IMR-90 (cell line): ENCODE data around the gene NLGN3. TPM values are rescaled to one million over a fixed set of nuclear protein-coding genes. Genes with fewer than 3 reads are reported as not detected.

Source experiments
- ATAC-seq: fragments of 200-7000 bp; cut with Tn5 transposase; 2 replicates; pipeline ENCODE4 v1.9.1; 2020; ENCODE audit warnings: low read depth, mild to moderate bottlenecking, moderate library complexity
- BruUV-seq: library from RNA; stranded (reverse); fragments of 400-500 nt; replicated peaks from 2 replicates; lab custom pipeline; 2021; lab: Mats Ljungman, UMichigan
- CTCF ChIA-PET: fragments of 300-600 bp; formaldehyde crosslinking; extraction: SDS; loops from one replicate; lab custom pipeline; 2021; ENCODE audit warnings: antibody characterized with exemption; lab: Yijun Ruan, JAX
- POLR2A ChIA-PET: fragments of 300-600 bp; sonication (Branson Sonifier 250); formaldehyde crosslinking; loops from one replicate; lab custom pipeline; 2022; ENCODE audit warnings: antibody characterized with exemption; ENCODE audit not compliant: unreplicated experiment; lab: Charles Lee
- DNase-seq: peaks from one replicate; pipeline ENCODE4 v3.0.0; 2013
- H2AFZ ChIP-seq: replicated peaks from 2 replicates; pipeline ENCODE3; 2013; ENCODE audit warnings: low read length, mild to moderate bottlenecking; ENCODE audit not compliant: poor library complexity
- H2AK5ac ChIP-seq: 2 replicates; pipeline ENCODE4 v1.6.1; 2013; ENCODE audit warnings: low read depth, low read length, inconsistent platforms
- H2AK9ac ChIP-seq: replicated peaks from 2 replicates; pipeline ENCODE3; 2013; ENCODE audit warnings: mild to moderate bottlenecking, low read depth, low read length, moderate library complexity; ENCODE audit not compliant: poor library complexity
- H2BK120ac ChIP-seq: 2 replicates; pipeline ENCODE4 v1.6.1; 2013; ENCODE audit warnings: low read depth, low read length, inconsistent platforms
- H2BK15ac ChIP-seq: 3 replicates; pipeline ENCODE4 v1.6.1; 2013; ENCODE audit warnings: low read depth, low read length, inconsistent platforms
- H2BK20ac ChIP-seq: 2 replicates; pipeline ENCODE4 v1.6.1; 2013; ENCODE audit warnings: low read depth, mild to moderate bottlenecking, inconsistent platforms, low read length, moderate library complexity
- H2BK5ac ChIP-seq: 2 replicates; pipeline ENCODE4 v1.6.1; 2013; ENCODE audit warnings: mild to moderate bottlenecking, low read depth, low read length, inconsistent platforms; ENCODE audit not compliant: poor library complexity, severe bottlenecking
- H3K14ac ChIP-seq: replicated peaks from 2 replicates; pipeline ENCODE4 v1.6.1; 2013; ENCODE audit warnings: low read depth, low read length, inconsistent platforms
- H3K18ac ChIP-seq: 2 replicates; pipeline ENCODE4 v1.6.1; 2013; ENCODE audit warnings: low read depth, low read length, control low read depth
- H3K23ac ChIP-seq: 2 replicates; pipeline ENCODE4 v1.6.1; 2013; ENCODE audit warnings: low read depth, low read length, inconsistent platforms
- H3K27ac ChIP-seq: 2 replicates; pipeline ENCODE4 v1.5.1; 2013; ENCODE audit warnings: mild to moderate bottlenecking, control low read depth, low read length; ENCODE audit not compliant: insufficient read depth
- H3K27me3 ChIP-seq: 2 replicates; pipeline ENCODE4 v1.6.1; 2013; ENCODE audit warnings: low read length; ENCODE audit not compliant: control insufficient read depth, insufficient read depth
- H3K36me3 ChIP-seq: 2 replicates; pipeline ENCODE4 v1.6.1; 2013; ENCODE audit warnings: low read length, mixed read lengths; ENCODE audit not compliant: control insufficient read depth, insufficient read depth
- H3K4ac ChIP-seq: 2 replicates; pipeline ENCODE4 v1.6.1; 2013; ENCODE audit warnings: low read depth, low read length, inconsistent platforms
- H3K4me1 ChIP-seq: 2 replicates; pipeline ENCODE4 v1.6.1; 2013; ENCODE audit warnings: low read length, mixed read lengths; ENCODE audit not compliant: control insufficient read depth, insufficient read depth
- H3K4me2 ChIP-seq: 2 replicates; pipeline ENCODE4 v1.6.1; 2013; ENCODE audit warnings: low read depth, mild to moderate bottlenecking, control low read depth, low read length, moderate library complexity
- H3K4me3 ChIP-seq: 2 replicates; pipeline ENCODE4 v1.5.1; 2013; ENCODE audit warnings: low read depth, mild to moderate bottlenecking, control low read depth, low read length, moderate library complexity; ENCODE audit not compliant: insufficient read depth
- H3K56ac ChIP-seq: 2 replicates; pipeline ENCODE4 v1.6.1; 2013; ENCODE audit warnings: low read length, inconsistent platforms; ENCODE audit not compliant: insufficient read depth; ENCODE audit errors: extremely low read depth
- H3K79me1 ChIP-seq, 2 experiments: 2 replicates each; pipeline ENCODE4 v1.6.1; 2013; ENCODE audit warnings: low read length in 2 of 2, inconsistent platforms in 1 of 2, low read depth in 1 of 2
- H3K9ac ChIP-seq: 2 replicates; pipeline ENCODE4 v1.6.1; 2013; ENCODE audit warnings: low read depth, low read length, control low read depth
- H3K9me1 ChIP-seq: 2 replicates; pipeline ENCODE4 v1.6.1; 2013; ENCODE audit warnings: low read length, inconsistent platforms; ENCODE audit not compliant: insufficient read depth
- H3K9me3 ChIP-seq: 2 replicates; pipeline ENCODE4 v1.6.1; 2013; ENCODE audit warnings: low read length; ENCODE audit not compliant: control insufficient read depth, insufficient read depth
- H4K20me1 ChIP-seq: 2 replicates; pipeline ENCODE4 v1.6.1; 2013; ENCODE audit warnings: low read length, inconsistent platforms; ENCODE audit not compliant: insufficient read depth
- H4K5ac ChIP-seq: 2 replicates; pipeline ENCODE4 v1.6.1; 2013; ENCODE audit warnings: mild to moderate bottlenecking, low read depth, low read length, control low read depth
- H4K8ac ChIP-seq, 2 experiments: 2 replicates each; pipeline ENCODE4 v1.6.1; 2013; ENCODE audit warnings: low read depth in 2 of 2, low read length in 2 of 2, control low read depth in 1 of 2, inconsistent platforms in 1 of 2
- H4K91ac ChIP-seq: 2 replicates; pipeline ENCODE4 v1.6.1; 2013; ENCODE audit warnings: low read depth, low read length, inconsistent platforms; ENCODE audit not compliant: insufficient read depth
- BHLHE40 ChIP-seq: fragments of 150-350 bp; IDR thresholded peaks from 2 replicates; pipeline ENCODE4 v1.6.1; 2016; ENCODE audit warnings: mild to moderate bottlenecking, low read depth, low read length
- CEBPB ChIP-seq: IDR thresholded peaks from 2 replicates; pipeline ENCODE4 v1.6.1; 2012; ENCODE audit warnings: low read depth, low read length, improper control_type of control experiment
- CHD1 ChIP-seq: IDR thresholded peaks from 2 replicates; pipeline ENCODE4 v1.6.1; 2012; ENCODE audit warnings: low read depth, low read length, improper control_type of control experiment
- FOS ChIP-seq: fragments of 150-350 bp; IDR thresholded peaks from 2 replicates; pipeline ENCODE4 v1.6.1; 2016; ENCODE audit warnings: low read depth, low read length
- MAFK ChIP-seq: IDR thresholded peaks from 2 replicates; pipeline ENCODE4 v1.6.1; 2012; ENCODE audit warnings: low read depth, low read length, improper control_type of control experiment
- MAZ ChIP-seq: IDR thresholded peaks from 2 replicates; pipeline ENCODE4 v1.6.1; 2012; ENCODE audit warnings: low read depth, mild to moderate bottlenecking, low read length, improper control_type of control experiment, moderate library complexity, borderline replicate concordance
- MXI1 ChIP-seq: IDR thresholded peaks from 2 replicates; pipeline ENCODE4 v1.6.1; 2012; ENCODE audit warnings: low read depth, mild to moderate bottlenecking, low read length, moderate library complexity, borderline replicate concordance
- NFE2L2 ChIP-seq: fragments of 150-350 bp; IDR thresholded peaks from 2 replicates; pipeline ENCODE4 v1.6.1; 2016; ENCODE audit warnings: low read depth, mild to moderate bottlenecking, low read length
- POLR2A ChIP-seq: IDR thresholded peaks from 2 replicates; pipeline ENCODE4 v1.6.1; 2012; ENCODE audit warnings: mild to moderate bottlenecking, low read depth, low read length
- RAD21 ChIP-seq: IDR thresholded peaks from 2 replicates; pipeline ENCODE4 v1.6.1; 2012; ENCODE audit warnings: low read length, improper control_type of control experiment
- RCOR1 ChIP-seq: IDR thresholded peaks from 2 replicates; pipeline ENCODE4 v1.6.1; 2012; ENCODE audit warnings: mild to moderate bottlenecking, low read length, improper control_type of control experiment; ENCODE audit not compliant: insufficient replicate concordance
- RFX5 ChIP-seq: IDR thresholded peaks from 2 replicates; pipeline ENCODE4 v1.8.0; 2012; ENCODE audit warnings: low read depth, mild to moderate bottlenecking, low read length, moderate library complexity
- SMC3 ChIP-seq: fragments of 150-350 bp; IDR thresholded peaks from 2 replicates; pipeline ENCODE4 v1.6.1; 2016; ENCODE audit warnings: low read depth, mild to moderate bottlenecking, antibody characterized with exemption, low read length, moderate library complexity
- USF2 ChIP-seq: fragments of 150-350 bp; IDR thresholded peaks from 2 replicates; pipeline ENCODE4 v1.6.1; 2017; ENCODE audit warnings: mild to moderate bottlenecking, antibody characterized with exemption, low read length, low read depth
- WGBS, 2 experiments: methylation state at CpG; one replicate each; pipeline versions ENCODE4 v1.1.5 to v1.1.7; 2013; ENCODE audit warnings: missing lambda C conversion rate in 2 of 2; ENCODE audit not compliant: insufficient read length in 1 of 2; ENCODE audit errors: extremely low coverage in 2 of 2; 5-methylcytosine and 5-hydroxymethylcytosine counted together
- dilution Hi-C: fragments of 300-500 bp; cut with HindIII; formaldehyde crosslinking; loops from one replicate; pipeline ENCODE4 v1.14.3; 2018; ENCODE audit warnings: low sequenced_read_pairs; ENCODE audit not compliant: unreplicated experiment
- in situ Hi-C: fragments of 300-500 bp; cut with MboI; formaldehyde crosslinking; loops from 3 replicates; pipeline ENCODE4 v1.14.3; 2019; ENCODE audit warnings: low sequenced_read_pairs, inconsistent platforms, mixed read lengths
- intact Hi-C: fragments of 100-400 bp; cut with micrococcal nuclease; formaldehyde crosslinking; loops from 2 replicates; pipeline ENCODE4 v1.10.0; 2022
- polyA plus RNA-seq, 3 experiments: library from polyadenylated mRNA; depleted of rRNA; stranded (reverse); fragments of >200 nt; gene quantifications; 2 replicates each; pipeline ENCODE4 v1.2.3, GENCODE V29; 2012; ENCODE audit warnings: low replicate concordance in 1 of 3
- total RNA-seq: library from RNA; depleted of rRNA; stranded (reverse); fragments of >200 nt; gene quantifications from 2 replicates; pipeline ENCODE4 v1.2.3, GENCODE V29; 2012
- TF ChIP-seq, protein P1 (sequence below): conservative IDR thresholded peaks from 2 replicates; pipeline ENCODE4 v1.5.1; 2012; ENCODE audit warnings: mild to moderate bottlenecking, low read depth, low read length, improper control_type of control experiment
- TF ChIP-seq, protein P2 (sequence below): fragments of 150-350 bp; IDR thresholded peaks from 2 replicates; pipeline ENCODE4 v1.6.1; 2016; ENCODE audit warnings: low read depth, mild to moderate bottlenecking, low read length, moderate library complexity, borderline replicate concordance

NLGN3 gene
- total and polyA plus RNA-seq, 2 of the 4 experiments (the other 2 are of a cell fraction) = 0.18 to 0.39 TPM

GRCh38 chrX:71109051-71109450, 35.6 kb upstream of the NLGN3 start:
- Histone ChIP-seq H3K4me3 (no peak overlapping the region), H2BK5ac (no peak overlapping the region), H4K5ac (no peak overlapping the region), H3K79me1 (no peaks in the 10 kb centered on the region), H2AK5ac (no peak overlapping the region), H3K9me1 (no peaks in the 10 kb centered on the region), H3K56ac (no peak overlapping the region), H3K23ac (no peak overlapping the region), H3K36me3 (no peaks in the 10 kb centered on the region), H3K27ac (no peak overlapping the region), H3K4ac (no peak overlapping the region), H3K9me3 (no peaks in the 10 kb centered on the region), H2BK15ac (no peak overlapping the region), H3K4me2 (no peak overlapping the region), H2BK20ac (no peak overlapping the region), H3K18ac (no peak overlapping the region), H3K9ac (no peak overlapping the region), H3K14ac (no peak overlapping the region), H3K4me1 (no peaks in the 10 kb centered on the region), H2AK9ac (no peak overlapping the region), H4K91ac (no peak overlapping the region), H2AFZ (no peak overlapping the region), H2BK120ac (no peak overlapping the region), H4K20me1 (no peaks in the 10 kb centered on the region), H3K27me3 (peaks cover 24% of the 10 kb centered on the region), H4K8ac (no peak overlapping the region)
- in situ Hi-C loops (no loop called here), dilution Hi-C loops (no loop called here), intact Hi-C loops (no loop called here)
- TF ChIP-seq RAD21 (no peak), SMC3 (no peak), MXI1 (no peak), POLR2A (no peak), MAZ (no peak), RCOR1 (no peak), MAFK (no peak), NFE2L2 (no peak), CHD1 (no peak), USF2 (no peak), RFX5 (no peak), CEBPB (no peak), FOS (no peak), BHLHE40 (no peak)
- TF ChIP-seq, protein P1, sequence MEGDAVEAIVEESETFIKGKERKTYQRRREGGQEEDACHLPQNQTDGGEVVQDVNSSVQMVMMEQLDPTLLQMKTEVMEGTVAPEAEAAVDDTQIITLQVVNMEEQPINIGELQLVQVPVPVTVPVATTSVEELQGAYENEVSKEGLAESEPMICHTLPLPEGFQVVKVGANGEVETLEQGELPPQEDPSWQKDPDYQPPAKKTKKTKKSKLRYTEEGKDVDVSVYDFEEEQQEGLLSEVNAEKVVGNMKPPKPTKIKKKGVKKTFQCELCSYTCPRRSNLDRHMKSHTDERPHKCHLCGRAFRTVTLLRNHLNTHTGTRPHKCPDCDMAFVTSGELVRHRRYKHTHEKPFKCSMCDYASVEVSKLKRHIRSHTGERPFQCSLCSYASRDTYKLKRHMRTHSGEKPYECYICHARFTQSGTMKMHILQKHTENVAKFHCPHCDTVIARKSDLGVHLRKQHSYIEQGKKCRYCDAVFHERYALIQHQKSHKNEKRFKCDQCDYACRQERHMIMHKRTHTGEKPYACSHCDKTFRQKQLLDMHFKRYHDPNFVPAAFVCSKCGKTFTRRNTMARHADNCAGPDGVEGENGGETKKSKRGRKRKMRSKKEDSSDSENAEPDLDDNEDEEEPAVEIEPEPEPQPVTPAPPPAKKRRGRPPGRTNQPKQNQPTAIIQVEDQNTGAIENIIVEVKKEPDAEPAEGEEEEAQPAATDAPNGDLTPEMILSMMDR = no peak
- TF ChIP-seq, protein P2, sequence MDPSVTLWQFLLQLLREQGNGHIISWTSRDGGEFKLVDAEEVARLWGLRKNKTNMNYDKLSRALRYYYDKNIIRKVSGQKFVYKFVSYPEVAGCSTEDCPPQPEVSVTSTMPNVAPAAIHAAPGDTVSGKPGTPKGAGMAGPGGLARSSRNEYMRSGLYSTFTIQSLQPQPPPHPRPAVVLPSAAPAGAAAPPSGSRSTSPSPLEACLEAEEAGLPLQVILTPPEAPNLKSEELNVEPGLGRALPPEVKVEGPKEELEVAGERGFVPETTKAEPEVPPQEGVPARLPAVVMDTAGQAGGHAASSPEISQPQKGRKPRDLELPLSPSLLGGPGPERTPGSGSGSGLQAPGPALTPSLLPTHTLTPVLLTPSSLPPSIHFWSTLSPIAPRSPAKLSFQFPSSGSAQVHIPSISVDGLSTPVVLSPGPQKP = no peak
- ATAC-seq = no peak
- no TSS peak for BruUV-seq
- 100% methylated on average over 1 of the region's 6 CpGs; no CpG with 5 or more reads in 1 of the 2 experiments for WGBS, 2 experiments
- ChIA-PET POLR2A (no interaction called here), CTCF (no interaction called here)
- no peak for DNase-seq
